Calu3 (cell line): ENCODE results near the gene SNX8. TPM values are rescaled to one million over a fixed set of nuclear protein-coding genes. Genes with fewer than 3 reads are reported as not detected.

Experiments
- BruUV-seq: library from RNA; stranded (reverse); fragments of 400-500 nt; replicated peaks from 2 replicates; lab custom pipeline; 2021; lab: Mats Ljungman, UMichigan
- CTCF ChIA-PET: fragments of 300-600 bp; sonication (Branson Sonifier 250); formaldehyde crosslinking; loops from one replicate; lab custom pipeline; 2022; ENCODE audit warnings: antibody characterized with exemption; lab: Charles Lee
- DNase-seq: peaks from one replicate; pipeline ENCODE4 v3.0.0; 2022
- H3K27ac Mint-ChIP-seq: one replicate; pipeline ENCODE4 v1.8.0; 2022; ENCODE audit warnings: mixed read lengths; ENCODE audit not compliant: unreplicated experiment
- H3K27me3 Mint-ChIP-seq: one replicate; pipeline ENCODE4 v1.8.0; 2022; ENCODE audit warnings: mixed read lengths; ENCODE audit not compliant: unreplicated experiment
- H3K36me3 Mint-ChIP-seq: one replicate; pipeline ENCODE4 v1.8.0; 2022; ENCODE audit warnings: mild to moderate bottlenecking, moderate library complexity, mixed read lengths; ENCODE audit not compliant: insufficient read depth, unreplicated experiment
- H3K4me1 Mint-ChIP-seq: one replicate; pipeline ENCODE4 v1.8.0; 2022; ENCODE audit warnings: mild to moderate bottlenecking, low read depth, mixed read lengths; ENCODE audit not compliant: unreplicated experiment
- H3K4me3 Mint-ChIP-seq: one replicate; pipeline ENCODE4 v1.8.0; 2022; ENCODE audit warnings: mild to moderate bottlenecking, low read depth, moderate library complexity, mixed read lengths; ENCODE audit not compliant: unreplicated experiment
- H3K9me3 Mint-ChIP-seq: one replicate; pipeline ENCODE4 v1.8.0; 2022; ENCODE audit warnings: low read depth, mixed read lengths; ENCODE audit not compliant: unreplicated experiment
- intact Hi-C: fragments of 100-400 bp; cut with micrococcal nuclease; formaldehyde crosslinking; loops from one replicate; pipeline ENCODE4 v1.10.0; 2022; ENCODE audit not compliant: unreplicated experiment
- total RNA-seq: library from RNA; stranded (reverse); gene quantifications from 2 replicates; pipeline ENCODE4 v1.2.3, GENCODE V29; 2022
- TF ChIP-seq, protein P1 (sequence below): fragments of 200-600 bp; IDR thresholded peaks from one replicate; pipeline ENCODE4 v1.8.0; 2022; ENCODE audit warnings: antibody characterized with exemption; ENCODE audit not compliant: unreplicated experiment

Gene SNX8
- total RNA-seq, 1 experiment from 2014 or later: 57.0 TPM

DNA sequence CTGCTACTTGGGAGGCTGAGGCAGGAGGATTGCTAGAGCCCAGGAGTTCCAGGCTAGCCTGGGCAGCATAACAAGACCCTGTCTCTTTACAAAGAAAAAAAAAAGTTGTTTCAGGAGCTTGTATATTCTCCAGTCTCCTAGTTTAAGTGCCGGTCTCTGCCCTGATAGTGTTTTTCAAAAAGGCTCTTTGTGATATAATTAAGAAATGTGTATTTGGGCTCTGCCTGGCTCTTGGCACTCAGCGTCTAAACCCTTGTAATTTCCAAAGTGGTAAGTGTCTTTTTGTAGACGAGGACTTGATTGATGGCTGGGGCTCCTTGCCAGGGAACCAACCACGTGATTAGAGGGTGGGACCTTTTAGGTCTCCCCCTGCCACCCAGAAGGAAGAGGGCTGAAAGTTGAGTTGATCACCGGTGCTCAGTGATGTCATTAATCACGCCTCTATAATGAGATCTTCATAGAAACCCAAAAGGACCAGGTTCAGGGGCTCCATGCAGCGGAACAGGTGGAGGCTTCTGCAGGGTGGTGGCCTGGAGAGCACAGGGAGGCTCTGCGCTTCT is 44.8 kb upstream of the SNX8 start:
- CTCF ChIA-PET: no interaction called here
- Mint-ChIP-seq H3K4me3 (no peak overlapping the region), H3K9me3 (no peaks in the 10 kb centered on the region), H3K36me3 (peaks cover 96% of the 10 kb centered on the region), H3K4me1 (peaks cover 25% of the 10 kb centered on the region), H3K27me3 (no peaks in the 10 kb centered on the region), H3K27ac (no peak overlapping the region)
- TF ChIP-seq, protein P1, sequence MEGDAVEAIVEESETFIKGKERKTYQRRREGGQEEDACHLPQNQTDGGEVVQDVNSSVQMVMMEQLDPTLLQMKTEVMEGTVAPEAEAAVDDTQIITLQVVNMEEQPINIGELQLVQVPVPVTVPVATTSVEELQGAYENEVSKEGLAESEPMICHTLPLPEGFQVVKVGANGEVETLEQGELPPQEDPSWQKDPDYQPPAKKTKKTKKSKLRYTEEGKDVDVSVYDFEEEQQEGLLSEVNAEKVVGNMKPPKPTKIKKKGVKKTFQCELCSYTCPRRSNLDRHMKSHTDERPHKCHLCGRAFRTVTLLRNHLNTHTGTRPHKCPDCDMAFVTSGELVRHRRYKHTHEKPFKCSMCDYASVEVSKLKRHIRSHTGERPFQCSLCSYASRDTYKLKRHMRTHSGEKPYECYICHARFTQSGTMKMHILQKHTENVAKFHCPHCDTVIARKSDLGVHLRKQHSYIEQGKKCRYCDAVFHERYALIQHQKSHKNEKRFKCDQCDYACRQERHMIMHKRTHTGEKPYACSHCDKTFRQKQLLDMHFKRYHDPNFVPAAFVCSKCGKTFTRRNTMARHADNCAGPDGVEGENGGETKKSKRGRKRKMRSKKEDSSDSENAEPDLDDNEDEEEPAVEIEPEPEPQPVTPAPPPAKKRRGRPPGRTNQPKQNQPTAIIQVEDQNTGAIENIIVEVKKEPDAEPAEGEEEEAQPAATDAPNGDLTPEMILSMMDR: no peak
- no peak for DNase-seq
- no TSS peak for BruUV-seq
- intact Hi-C loops: no loop called here

DNA sequence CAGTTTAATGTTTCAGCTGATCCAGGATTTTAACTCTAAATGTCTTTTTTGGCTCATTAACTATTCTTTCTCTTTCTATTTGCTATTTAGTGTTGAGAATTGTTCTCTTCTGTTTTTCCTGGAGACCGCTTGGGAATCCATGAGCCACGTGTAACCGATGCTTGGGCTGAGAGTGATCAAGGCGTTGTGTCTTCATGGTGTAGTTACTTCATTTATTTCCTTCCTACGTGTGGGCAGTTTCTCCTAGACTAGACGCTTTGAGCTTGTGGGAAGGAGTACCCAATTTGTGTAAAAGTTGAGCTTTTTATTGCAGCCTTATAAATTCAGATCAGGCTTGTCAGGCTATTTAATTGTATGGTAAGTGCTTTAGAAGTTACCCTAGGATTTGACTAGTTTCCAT is 43.3 kb upstream of the SNX8 start:
- Mint-ChIP-seq H3K27me3 (no peaks in the 10 kb centered on the region), H3K4me1 (peaks cover 25% of the 10 kb centered on the region), H3K36me3 (peaks cover 96% of the 10 kb centered on the region), H3K27ac (no peak overlapping the region), H3K9me3 (no peaks in the 10 kb centered on the region), H3K4me3 (peak overlapping the region; percentile 51)
- BruUV-seq: no TSS peak
- TF ChIP-seq, protein P1: no peak
- CTCF ChIA-PET: interaction anchor here (0.6 kb wide), 1 partner anchor 338 kb away, joined by 5 read pairs; no protein-coding TSS in a partner anchor
- no peak for DNase-seq
- intact Hi-C loops: no loop called here

DNA sequence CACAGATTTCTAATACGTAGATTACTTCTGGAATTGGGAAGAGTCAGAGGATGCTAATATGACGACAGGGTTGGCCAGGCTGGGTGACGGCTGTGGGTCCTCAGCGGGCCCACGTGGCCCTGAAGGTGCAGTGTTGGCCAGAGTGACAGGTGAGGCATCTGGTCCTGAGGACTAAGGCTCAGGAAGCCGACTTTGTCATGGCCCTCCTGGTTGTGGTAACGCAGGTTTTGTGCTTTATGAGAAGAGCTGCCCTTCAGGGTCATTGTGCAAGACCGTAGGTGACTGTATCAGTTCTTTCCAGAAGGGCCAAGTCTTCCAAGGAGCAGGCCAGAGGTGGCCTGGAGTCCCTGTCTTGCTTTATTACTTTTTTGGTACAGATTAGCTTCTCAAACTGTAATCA is 42.9 kb upstream of the SNX8 start:
- H3K9me3 Mint-ChIP-seq: no peaks in the 10 kb centered on the region
- CTCF ChIA-PET: interaction anchor here (0.6 kb wide), 1 partner anchor 338 kb away, joined by 5 read pairs; no protein-coding TSS in a partner anchor
- peak overlapping the region; percentile 51 for H3K4me3 Mint-ChIP-seq
- TF ChIP-seq, protein P1: no peak
- peaks cover 95% of the 10 kb centered on the region for H3K36me3 Mint-ChIP-seq
- H3K4me1 Mint-ChIP-seq: peaks cover 25% of the 10 kb centered on the region
- no TSS peak for BruUV-seq
- H3K27ac Mint-ChIP-seq: no peak overlapping the region
- no peak for DNase-seq
- H3K27me3 Mint-ChIP-seq: no peaks in the 10 kb centered on the region
- intact Hi-C loops: no loop called here

DNA sequence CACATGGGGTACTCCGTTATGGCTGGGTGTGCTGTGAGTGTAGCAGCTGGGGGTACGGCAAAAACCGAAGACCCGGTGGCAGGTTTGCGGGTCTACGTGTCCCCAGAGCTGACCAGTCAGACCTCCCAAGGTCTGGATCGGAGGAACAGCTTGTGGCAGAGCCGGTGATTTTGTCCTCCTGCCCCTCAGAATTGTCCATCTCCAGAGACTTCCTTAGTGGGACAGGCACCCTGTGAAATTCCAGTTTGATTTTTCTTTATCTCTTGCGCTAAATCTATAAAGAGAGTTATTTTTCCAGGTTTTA is 41.4 kb upstream of the SNX8 start:
- CTCF ChIA-PET: interaction anchor here (0.6 to 1.2 kb wide), 3 partner anchors 11 to 196 kb away, joined by 3 to 7 read pairs (median 5); no protein-coding TSS in a partner anchor
- intact Hi-C loops: no loop called here
- H3K36me3 Mint-ChIP-seq: peaks cover 82% of the 10 kb centered on the region
- H3K4me3 Mint-ChIP-seq: peak overlapping the region; percentile 98
- no TSS peak for BruUV-seq
- H3K27ac Mint-ChIP-seq: peak overlapping the region; percentile 100
- H3K27me3 Mint-ChIP-seq: no peaks in the 10 kb centered on the region
- no peaks in the 10 kb centered on the region for H3K9me3 Mint-ChIP-seq
- peaks cover 25% of the 10 kb centered on the region for H3K4me1 Mint-ChIP-seq
- no peak for DNase-seq
- TF ChIP-seq, protein P1: no peak
